ENCODE measurements around the gene PSMB9. TPM values are rescaled to one million over a fixed set of nuclear protein-coding genes. Genes with fewer than 3 reads are reported as not detected.

PSMB9 gene
- total and polyA plus RNA-seq, 11 donors = 8.9 to 182 (median 15.7) TPM

DNA sequence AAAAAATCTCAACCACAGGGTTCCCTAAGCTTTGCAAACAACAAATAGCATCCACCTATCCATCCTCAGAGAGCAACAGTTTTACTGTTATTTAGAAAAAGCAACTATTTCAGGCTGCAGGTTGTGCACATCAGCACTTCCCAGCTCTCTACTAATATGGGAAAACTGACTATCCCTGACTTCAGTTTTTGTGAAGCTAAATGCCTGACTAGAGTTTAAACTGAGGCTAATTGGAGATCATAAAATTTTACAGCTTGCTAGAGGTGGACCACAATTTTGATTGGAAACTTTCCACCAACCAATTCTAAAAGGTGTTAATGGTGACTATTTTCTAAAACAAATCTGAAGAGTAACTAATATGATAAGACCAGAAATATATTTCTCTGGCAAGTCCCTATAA lies 50.0 kb downstream of the PSMB9 start:
- intact Hi-C loops (cut with DNase I) = no loop called here
- Histone ChIP-seq H3K27ac (no peak overlapping the region), H3K4me3 (no peak overlapping the region), H3K4me1 (no peaks in the 10 kb centered on the region), H3K36me3 (peaks cover 0 to 10% (median 0%) of the 10 kb centered on the region in 9 donors), H3K27me3 (no peaks in the 10 kb centered on the region), H3K9me3 (no peaks in the 10 kb centered on the region)
- DNase-seq = no peak
- TF ChIP-seq, protein P1, sequence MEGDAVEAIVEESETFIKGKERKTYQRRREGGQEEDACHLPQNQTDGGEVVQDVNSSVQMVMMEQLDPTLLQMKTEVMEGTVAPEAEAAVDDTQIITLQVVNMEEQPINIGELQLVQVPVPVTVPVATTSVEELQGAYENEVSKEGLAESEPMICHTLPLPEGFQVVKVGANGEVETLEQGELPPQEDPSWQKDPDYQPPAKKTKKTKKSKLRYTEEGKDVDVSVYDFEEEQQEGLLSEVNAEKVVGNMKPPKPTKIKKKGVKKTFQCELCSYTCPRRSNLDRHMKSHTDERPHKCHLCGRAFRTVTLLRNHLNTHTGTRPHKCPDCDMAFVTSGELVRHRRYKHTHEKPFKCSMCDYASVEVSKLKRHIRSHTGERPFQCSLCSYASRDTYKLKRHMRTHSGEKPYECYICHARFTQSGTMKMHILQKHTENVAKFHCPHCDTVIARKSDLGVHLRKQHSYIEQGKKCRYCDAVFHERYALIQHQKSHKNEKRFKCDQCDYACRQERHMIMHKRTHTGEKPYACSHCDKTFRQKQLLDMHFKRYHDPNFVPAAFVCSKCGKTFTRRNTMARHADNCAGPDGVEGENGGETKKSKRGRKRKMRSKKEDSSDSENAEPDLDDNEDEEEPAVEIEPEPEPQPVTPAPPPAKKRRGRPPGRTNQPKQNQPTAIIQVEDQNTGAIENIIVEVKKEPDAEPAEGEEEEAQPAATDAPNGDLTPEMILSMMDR (IDR thresholded peaks at IDR 0.05) = no peak
- no peak for TF ChIP-seq POLR2A (IDR thresholded peaks at IDR 0.05)
- no peak for ATAC-seq

DNA sequence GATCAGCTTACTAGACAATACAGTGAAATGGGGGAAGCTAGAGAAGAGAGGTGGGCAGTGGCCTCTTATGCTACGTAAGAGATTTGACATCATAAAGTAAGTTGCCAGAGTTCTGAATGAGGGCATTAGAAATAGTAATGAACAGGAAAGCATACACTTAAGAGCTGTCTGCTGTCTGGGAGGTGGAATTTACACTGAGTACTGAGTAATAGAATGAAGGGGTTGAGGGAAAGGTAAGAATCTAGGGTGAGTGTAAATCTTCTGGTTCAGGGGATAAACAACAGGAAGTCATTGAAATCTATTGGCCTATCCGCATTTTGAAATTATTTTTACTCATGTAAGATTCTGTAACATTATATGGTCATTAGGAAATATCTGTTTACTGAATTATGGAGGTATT lies 51.1 kb downstream of the PSMB9 start:
- intact Hi-C loops (cut with DNase I) = no loop called here
- H3K27me3 ChIP-seq = no peaks in the 10 kb centered on the region
- DNase-seq = no peak
- H3K9me3 ChIP-seq = no peaks in the 10 kb centered on the region
- TF ChIP-seq POLR2A (IDR thresholded peaks at IDR 0.05) = no peak
- TF ChIP-seq, protein P1 (IDR thresholded peaks at IDR 0.05) = no peak
- no peak overlapping the region for H3K4me3 ChIP-seq
- WGBS, 4 donors = 55 to 88% (median 71%) methylated on average over 2 of the region's 2 CpGs
- H3K4me1 ChIP-seq = no peaks in the 10 kb centered on the region
- peaks cover 0 to 10% (median 0%) of the 10 kb centered on the region in 9 donors for H3K36me3 ChIP-seq
- no peak for ATAC-seq
- no peak overlapping the region for H3K27ac ChIP-seq

DNA sequence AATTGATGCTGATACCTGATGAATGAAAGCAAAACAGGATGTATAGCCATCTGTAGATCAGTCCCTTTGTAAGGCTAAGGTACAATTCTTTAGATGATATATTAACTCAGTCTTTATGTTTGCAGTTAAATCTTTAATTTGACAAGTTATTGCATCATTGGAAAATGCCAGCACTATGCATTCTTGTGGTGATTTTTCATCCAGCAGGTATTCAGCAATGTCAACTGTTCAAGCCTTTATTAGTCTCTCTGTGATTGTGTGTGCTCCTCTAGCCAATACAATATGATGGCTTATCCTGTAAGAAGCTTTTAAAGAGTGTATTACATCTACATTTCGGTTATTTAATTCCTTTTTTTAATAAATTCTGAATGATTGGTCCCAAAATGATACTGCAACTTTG lies 52.5 kb downstream of the PSMB9 start:
- 45 to 73% (median 55%) methylated on average over 1 of the region's 1 CpG for WGBS, 4 donors
- peaks cover 0 to 5% (median 0%) of the 10 kb centered on the region in 9 donors for H3K27me3 ChIP-seq
- peaks cover 0 to 3% (median 0%) of the 10 kb centered on the region in 9 donors for H3K36me3 ChIP-seq
- H3K4me1 ChIP-seq = no peaks in the 10 kb centered on the region
- ATAC-seq (no peak), DNase-seq (no peak)
- H3K27ac ChIP-seq = no peak overlapping the region
- H3K4me3 ChIP-seq = no peak overlapping the region
- intact Hi-C loops (cut with DNase I) = no loop called here
- H3K9me3 ChIP-seq = no peaks in the 10 kb centered on the region
- TF ChIP-seq, protein P1 (IDR thresholded peaks at IDR 0.05) = no peak
- no peak for TF ChIP-seq POLR2A (IDR thresholded peaks at IDR 0.05)

DNA sequence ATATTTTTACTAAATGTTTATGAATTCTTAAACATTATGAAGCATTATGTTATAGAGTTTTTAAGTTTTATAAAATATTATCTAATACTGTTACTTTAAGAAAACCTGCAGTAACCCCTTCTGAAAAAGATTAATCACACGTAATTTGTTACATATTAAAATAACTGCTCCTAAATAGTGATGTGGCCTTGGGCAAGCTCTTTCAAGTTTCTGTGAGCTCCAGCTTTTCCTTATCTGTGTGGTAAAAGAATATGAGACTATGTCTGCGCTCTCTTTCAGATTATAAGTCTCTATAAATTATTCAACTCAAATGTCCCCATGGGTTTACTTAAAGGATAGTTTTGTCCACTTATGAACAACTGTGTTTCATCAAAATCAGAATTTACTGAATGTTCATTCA lies 54.9 kb downstream of the PSMB9 start:
- Histone ChIP-seq H3K9me3 (no peaks in the 10 kb centered on the region), H3K36me3 (no peaks in the 10 kb centered on the region), H3K27me3 (peaks cover 0 to 6% (median 0%) of the 10 kb centered on the region in 9 donors), H3K4me1 (no peaks in the 10 kb centered on the region), H3K4me3 (no peak overlapping the region), H3K27ac (no peak overlapping the region)
- WGBS, 4 donors = 78 to 90% (median 89%) methylated on average over 2 of the region's 2 CpGs
- ATAC-seq (no peak), DNase-seq (no peak)
- no peak for TF ChIP-seq POLR2A (IDR thresholded peaks at IDR 0.05)
- TF ChIP-seq, protein P1 (IDR thresholded peaks at IDR 0.05) = no peak
- intact Hi-C loops (cut with DNase I) = no loop called here

Other genes starting within 250 kb of the PSMB9 start
- 100 to 1,000 TPM in 1 of 9 donors, 10 to 100 TPM in 5, 1 to 10 TPM in 2, not detected in 1; 1.2 to 154 (median 14.1) TPM for gene HLA-DQA1, start 216.8 kb upstream of the PSMB9 start, total RNA-seq
- gene HLA-DQA1, start 216.8 kb upstream of the PSMB9 start, polyA plus RNA-seq = 1 to 10 TPM; 5.3 to 8.7 TPM
- gene HLA-DQB1, start 187.5 kb upstream of the PSMB9 start, total RNA-seq = 10 to 100 TPM in 6 of 9 donors, 1 to 10 TPM in 2, under 1 TPM in 1; 0.38 to 86.5 (median 14.9) TPM
- gene HLA-DQB1, start 187.5 kb upstream of the PSMB9 start, polyA plus RNA-seq = 10 to 100 TPM; 15.4 to 28.9 TPM
- 10 to 100 TPM in 2 of 9 donors, 1 to 10 TPM in 1, under 1 TPM in 3, not detected in 3; 0.14 to 34.4 (median 1.6) TPM for gene HLA-DQA2, start 112.8 kb upstream of the PSMB9 start, total RNA-seq
- gene HLA-DQA2, start 112.8 kb upstream of the PSMB9 start, polyA plus RNA-seq = not detected
- 10 to 100 TPM in 1 of 9 donors, 1 to 10 TPM in 3, under 1 TPM in 2, not detected in 3; 0.55 to 26.4 (median 1.5) TPM for gene HLA-DQB2, start 90.7 kb upstream of the PSMB9 start, total RNA-seq
- gene HLA-DQB2, start 90.7 kb upstream of the PSMB9 start, polyA plus RNA-seq = not detected
- 1 to 10 TPM in 1 of 9 donors, under 1 TPM in 6, not detected in 2; 0.25 to 2.7 (median 0.60) TPM for gene HLA-DOB, start 37.2 kb upstream of the PSMB9 start, total RNA-seq
- gene HLA-DOB, start 37.2 kb upstream of the PSMB9 start, polyA plus RNA-seq = under 1 TPM; 0.30 to 0.76 TPM
- gene TAP2, start 15.5 kb upstream of the PSMB9 start, total RNA-seq = 100 to 1,000 TPM in 1 of 9 donors, 10 to 100 TPM in 6, 1 to 10 TPM in 2; 5.4 to 107 (median 14.9) TPM
- 10 to 100 TPM in 1 of 2 donors, 1 to 10 TPM in 1; 7.7 to 12.0 TPM for gene TAP2, start 15.5 kb upstream of the PSMB9 start, polyA plus RNA-seq
- gene PSMB8, start 10.1 kb upstream of the PSMB9 start, total RNA-seq = 100 to 1,000 TPM in 1 of 9 donors, 10 to 100 TPM in 8; 11.1 to 115 (median 15.2) TPM
- 10 to 100 TPM; 23.1 to 32.6 TPM for gene PSMB8, start 10.1 kb upstream of the PSMB9 start, polyA plus RNA-seq
- 100 to 1,000 TPM in 1 of 9 donors, 10 to 100 TPM in 8; 15.1 to 207 (median 20.3) TPM for gene TAP1, start 488 bp upstream of the PSMB9 start, total RNA-seq
- gene TAP1, start 488 bp upstream of the PSMB9 start, polyA plus RNA-seq = 10 to 100 TPM; 21.6 to 44.5 TPM
- 100 to 1,000 TPM in 1 of 9 donors, 10 to 100 TPM in 1, 1 to 10 TPM in 7; 2.7 to 127 (median 9.3) TPM for gene HLA-DMB, start 86.8 kb downstream of the PSMB9 start, total RNA-seq
- 1 to 10 TPM; 3.7 to 4.8 TPM for gene HLA-DMB, start 86.8 kb downstream of the PSMB9 start, polyA plus RNA-seq
- 100 to 1,000 TPM in 1 of 9 donors, 10 to 100 TPM in 6, 1 to 10 TPM in 2; 5.4 to 150 (median 16.2) TPM for gene HLA-DMA, start 98.9 kb downstream of the PSMB9 start, total RNA-seq
- gene HLA-DMA, start 98.9 kb downstream of the PSMB9 start, polyA plus RNA-seq = 10 to 100 TPM in 1 of 2 donors, 1 to 10 TPM in 1; 8.0 to 20.4 TPM
- 100 to 1,000 TPM in 2 of 9 donors, 10 to 100 TPM in 7; 56.8 to 107 (median 73.5) TPM for gene BRD2, start 114.4 kb downstream of the PSMB9 start, total RNA-seq
- gene BRD2, start 114.4 kb downstream of the PSMB9 start, polyA plus RNA-seq = 10 to 100 TPM; 61.9 to 67.8 TPM
- 10 to 100 TPM in 2 of 9 donors, 1 to 10 TPM in 4, under 1 TPM in 3; 0.44 to 32.4 (median 1.5) TPM for gene HLA-DOA, start 155.4 kb downstream of the PSMB9 start, total RNA-seq
- gene HLA-DOA, start 155.4 kb downstream of the PSMB9 start, polyA plus RNA-seq = 1 to 10 TPM in 1 of 2 donors, under 1 TPM in 1; 0.78 to 1.2 TPM
- 100 to 1,000 TPM in 2 of 9 donors, 10 to 100 TPM in 7; 18.6 to 438 (median 51.0) TPM for gene HLA-DPA1, start 219.5 kb downstream of the PSMB9 start, total RNA-seq
- gene HLA-DPA1, start 219.5 kb downstream of the PSMB9 start, polyA plus RNA-seq = 10 to 100 TPM; 18.2 to 23.5 TPM
- gene HLA-DPB1, start 221.8 kb downstream of the PSMB9 start, total RNA-seq = 100 to 1,000 TPM in 2 of 9 donors, 10 to 100 TPM in 7; 16.6 to 346 (median 30.7) TPM
- gene HLA-DPB1, start 221.8 kb downstream of the PSMB9 start, polyA plus RNA-seq = 10 to 100 TPM; 25.0 to 30.1 TPM